Loucy (cell line): Measurements from ENCODE around the gene RPS6KB2.
A peak's percentile ranks its signal among the peaks of the same experiment; 100 is the strongest.

Experiments
- H2AFZ ChIP-seq: fragments of 200-600 bp; sonication (generic); 2 replicates; pipeline ENCODE4 v1.6.0; 2016; ENCODE audit warnings: antibody characterized with exemption, mild to moderate bottlenecking, low read length, moderate library complexity
- H3F3A ChIP-seq: fragments of 200-600 bp; 2 replicates; pipeline ENCODE4 v1.6.0; 2016; ENCODE audit warnings: antibody characterized with exemption, low read depth, mild to moderate bottlenecking
- H3K27me3 ChIP-seq: fragments of 200-600 bp; sonication (generic); 2 replicates; pipeline ENCODE4 v1.6.1; 2014; ENCODE audit warnings: low read length, mild to moderate bottlenecking; ENCODE audit not compliant: insufficient read depth, poor library complexity, severe bottlenecking
- H3K36me3 ChIP-seq: fragments of 200-600 bp; sonication (generic); 2 replicates; pipeline ENCODE4 v1.6.1; 2016; ENCODE audit warnings: low read length; ENCODE audit not compliant: insufficient read depth
- H3K4me1 ChIP-seq: fragments of 200-600 bp; sonication (generic); 2 replicates; pipeline ENCODE4 v1.5.1; 2014; ENCODE audit warnings: low read length, mild to moderate bottlenecking; ENCODE audit not compliant: insufficient read depth, poor library complexity, severe bottlenecking
- H3K4me2 ChIP-seq: fragments of 200-600 bp; sonication (generic); 2 replicates; pipeline ENCODE4 v1.6.0; 2014; ENCODE audit warnings: antibody characterized with exemption, low read length, low read depth, mild to moderate bottlenecking; ENCODE audit not compliant: poor library complexity, severe bottlenecking
- H3K4me3 ChIP-seq: fragments of 200-600 bp; sonication (generic); 2 replicates; pipeline ENCODE4 v1.5.1; 2014; ENCODE audit warnings: low read length, mild to moderate bottlenecking, mixed read lengths; ENCODE audit not compliant: poor library complexity, severe bottlenecking
- H3K79me2 ChIP-seq: fragments of 200-600 bp; sonication (generic); 2 replicates; pipeline ENCODE4 v1.6.1; 2014; ENCODE audit warnings: low read length; ENCODE audit not compliant: insufficient read depth
- H3K9ac ChIP-seq: fragments of 200-600 bp; sonication (generic); 2 replicates; pipeline ENCODE4 v1.6.0; 2014; ENCODE audit warnings: mild to moderate bottlenecking, low read depth, low read length, moderate library complexity; ENCODE audit not compliant: poor library complexity, severe bottlenecking
- H3K9me2 ChIP-seq: fragments of 200-600 bp; sonication (generic); replicated peaks from 2 replicates; pipeline ENCODE4 v1.6.1; 2016; ENCODE audit warnings: low read depth, low read length, mixed read lengths
- H3K9me3 ChIP-seq: fragments of 200-600 bp; sonication (generic); 2 replicates; pipeline ENCODE4 v1.6.1; 2014; ENCODE audit warnings: mild to moderate bottlenecking, antibody characterized with exemption, low read length, low read depth; ENCODE audit not compliant: insufficient read depth
- H4K20me1 ChIP-seq: fragments of 200-600 bp; sonication (generic); 2 replicates; pipeline ENCODE4 v1.6.0; 2014; ENCODE audit warnings: antibody characterized with exemption, low read length, mild to moderate bottlenecking; ENCODE audit not compliant: insufficient read depth, poor library complexity, severe bottlenecking
- EZH2phosphoT487 ChIP-seq: fragments of 200-600 bp; IDR thresholded peaks from 2 replicates; pipeline ENCODE4 v1.6.1; 2018; ENCODE audit warnings: antibody characterized with exemption, mild to moderate bottlenecking, moderate library complexity, borderline replicate concordance
- TF ChIP-seq, protein P1 (sequence below): fragments of 200-600 bp; sonication (generic); conservative IDR thresholded peaks from 2 replicates; pipeline ENCODE4 v1.5.1; 2014; ENCODE audit warnings: mild to moderate bottlenecking, antibody characterized with exemption, low read length

Gene RPS6KB2

GRCh38 chr11:67396259-67396581 lies 32.1 kb upstream of the RPS6KB2 start:
- H3K4me1 ChIP-seq: peaks cover 60% of the 10 kb centered on the region
- H3K9ac ChIP-seq: peak overlapping the region; percentile 60
- peaks cover 22% of the 10 kb centered on the region; the same call in 1 of the 2 replicates for H3K36me3 ChIP-seq
- H3K9me3 ChIP-seq: no peaks in the 10 kb centered on the region
- H3K4me3 ChIP-seq: peak overlapping the region; percentile 71
- H3F3A ChIP-seq: peaks cover 2% of the 10 kb centered on the region; the same call in 1 of the 2 replicates
- peak overlapping the region; percentile 94 for H3K4me2 ChIP-seq
- no peaks in the 10 kb centered on the region for H3K27me3 ChIP-seq
- TF ChIP-seq EZH2phosphoT487: no peak
- TF ChIP-seq, protein P1, sequence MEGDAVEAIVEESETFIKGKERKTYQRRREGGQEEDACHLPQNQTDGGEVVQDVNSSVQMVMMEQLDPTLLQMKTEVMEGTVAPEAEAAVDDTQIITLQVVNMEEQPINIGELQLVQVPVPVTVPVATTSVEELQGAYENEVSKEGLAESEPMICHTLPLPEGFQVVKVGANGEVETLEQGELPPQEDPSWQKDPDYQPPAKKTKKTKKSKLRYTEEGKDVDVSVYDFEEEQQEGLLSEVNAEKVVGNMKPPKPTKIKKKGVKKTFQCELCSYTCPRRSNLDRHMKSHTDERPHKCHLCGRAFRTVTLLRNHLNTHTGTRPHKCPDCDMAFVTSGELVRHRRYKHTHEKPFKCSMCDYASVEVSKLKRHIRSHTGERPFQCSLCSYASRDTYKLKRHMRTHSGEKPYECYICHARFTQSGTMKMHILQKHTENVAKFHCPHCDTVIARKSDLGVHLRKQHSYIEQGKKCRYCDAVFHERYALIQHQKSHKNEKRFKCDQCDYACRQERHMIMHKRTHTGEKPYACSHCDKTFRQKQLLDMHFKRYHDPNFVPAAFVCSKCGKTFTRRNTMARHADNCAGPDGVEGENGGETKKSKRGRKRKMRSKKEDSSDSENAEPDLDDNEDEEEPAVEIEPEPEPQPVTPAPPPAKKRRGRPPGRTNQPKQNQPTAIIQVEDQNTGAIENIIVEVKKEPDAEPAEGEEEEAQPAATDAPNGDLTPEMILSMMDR: no peak
- no peaks in the 10 kb centered on the region for H3K9me2 ChIP-seq
- peaks cover 60% of the 10 kb centered on the region for H4K20me1 ChIP-seq
- no peak overlapping the region for H2AFZ ChIP-seq
- H3K79me2 ChIP-seq: peaks cover 90% of the 10 kb centered on the region

- Histone ChIP-seq H3F3A (no peaks in the 10 kb centered on the region), H3K36me3 (peaks cover 22% of the 10 kb centered on the region; the same call in 1 of the 2 replicates), H3K4me1 (peaks cover 56% of the 10 kb centered on the region), H2AFZ (no peak overlapping the region), H3K79me2 (peaks cover 89% of the 10 kb centered on the region), H3K4me3 (peak overlapping the region; percentile 71), H3K9me3 (no peaks in the 10 kb centered on the region), H4K20me1 (peaks cover 60% of the 10 kb centered on the region), H3K9ac (peak overlapping the region; percentile 60), H3K4me2 (peak overlapping the region; percentile 94), H3K27me3 (no peaks in the 10 kb centered on the region), H3K9me2 (no peaks in the 10 kb centered on the region)
- no peak for TF ChIP-seq EZH2phosphoT487
- TF ChIP-seq, protein P1: no peak
These were observed 31.5 kb upstream of the RPS6KB2 start for GRCh38 chr11:67396587-67397389.

DNA sequence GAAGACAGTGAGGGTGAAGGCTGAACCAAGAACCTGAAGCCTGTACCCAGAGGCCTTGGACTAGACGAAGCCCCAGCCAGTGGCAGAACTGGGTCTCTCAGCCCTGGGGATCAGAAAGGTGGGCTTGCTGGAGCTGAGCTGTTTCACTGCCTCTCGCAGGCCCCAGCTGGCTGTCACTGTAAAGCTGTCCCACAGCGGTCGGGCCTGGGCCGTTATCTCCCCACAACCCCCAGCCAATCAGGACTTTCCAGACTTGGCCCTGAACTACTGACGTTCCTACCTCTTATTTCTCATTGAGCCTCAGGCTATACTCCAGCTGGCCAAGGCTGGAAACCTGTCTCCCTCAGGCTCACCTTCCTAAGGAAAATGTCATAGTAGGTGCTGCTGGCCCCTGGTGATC lies 30.8 kb upstream of the RPS6KB2 start:
- peaks cover 22% of the 10 kb centered on the region; the same call in 1 of the 2 replicates for H3K36me3 ChIP-seq
- H2AFZ ChIP-seq: no peak overlapping the region
- H3K9me3 ChIP-seq: no peaks in the 10 kb centered on the region
- peak overlapping the region; percentile 60 for H3K9ac ChIP-seq
- no peaks in the 10 kb centered on the region for H3K27me3 ChIP-seq
- H3K79me2 ChIP-seq: peaks cover 85% of the 10 kb centered on the region
- peak overlapping the region; percentile 94 for H3K4me2 ChIP-seq
- H3K4me3 ChIP-seq: peak overlapping the region; percentile 71
- peaks cover 57% of the 10 kb centered on the region for H4K20me1 ChIP-seq
- no peak for TF ChIP-seq EZH2phosphoT487
- TF ChIP-seq, protein P1: no peak
- H3F3A ChIP-seq: peaks cover 6% of the 10 kb centered on the region; the same call in 1 of the 2 replicates
- H3K4me1 ChIP-seq: peaks cover 58% of the 10 kb centered on the region
- no peaks in the 10 kb centered on the region for H3K9me2 ChIP-seq
